ENCODE results near the gene CRTC1.

DNA sequence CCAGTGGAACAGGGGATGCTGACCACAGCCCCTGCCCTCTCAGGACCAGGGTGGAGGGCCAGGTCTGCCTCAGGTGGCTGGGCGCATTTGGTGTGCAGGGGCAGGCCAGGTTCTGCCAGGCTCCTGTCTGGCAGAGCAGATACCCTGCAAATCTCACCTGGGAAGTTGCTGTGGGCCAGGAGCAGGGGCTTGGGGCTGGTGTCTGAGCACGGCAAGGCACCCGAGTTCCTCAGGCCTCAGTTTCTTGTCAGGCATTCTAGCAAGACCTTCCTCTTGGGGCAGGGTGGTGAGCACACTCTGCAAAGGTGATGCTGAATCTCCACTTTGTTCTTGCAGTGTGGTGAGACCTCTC lies 1.1 kb downstream of the CRTC1 start:
- no peak for TF ChIP-seq EZH2 (IDR thresholded peaks at IDR 0.05; ENCODE audit: borderline replicate concordance, low read length)
- TF ChIP-seq, protein P1, sequence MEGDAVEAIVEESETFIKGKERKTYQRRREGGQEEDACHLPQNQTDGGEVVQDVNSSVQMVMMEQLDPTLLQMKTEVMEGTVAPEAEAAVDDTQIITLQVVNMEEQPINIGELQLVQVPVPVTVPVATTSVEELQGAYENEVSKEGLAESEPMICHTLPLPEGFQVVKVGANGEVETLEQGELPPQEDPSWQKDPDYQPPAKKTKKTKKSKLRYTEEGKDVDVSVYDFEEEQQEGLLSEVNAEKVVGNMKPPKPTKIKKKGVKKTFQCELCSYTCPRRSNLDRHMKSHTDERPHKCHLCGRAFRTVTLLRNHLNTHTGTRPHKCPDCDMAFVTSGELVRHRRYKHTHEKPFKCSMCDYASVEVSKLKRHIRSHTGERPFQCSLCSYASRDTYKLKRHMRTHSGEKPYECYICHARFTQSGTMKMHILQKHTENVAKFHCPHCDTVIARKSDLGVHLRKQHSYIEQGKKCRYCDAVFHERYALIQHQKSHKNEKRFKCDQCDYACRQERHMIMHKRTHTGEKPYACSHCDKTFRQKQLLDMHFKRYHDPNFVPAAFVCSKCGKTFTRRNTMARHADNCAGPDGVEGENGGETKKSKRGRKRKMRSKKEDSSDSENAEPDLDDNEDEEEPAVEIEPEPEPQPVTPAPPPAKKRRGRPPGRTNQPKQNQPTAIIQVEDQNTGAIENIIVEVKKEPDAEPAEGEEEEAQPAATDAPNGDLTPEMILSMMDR (conservative IDR thresholded peaks at IDR 0.05 in 1 of 2, IDR thresholded peaks at IDR 0.05 in 1 of 2; ENCODE audit: extremely low read depth in 1 of 2, insufficient read depth in 1 of 2, low read depth in 1 of 2, low read length in 2 of 2): no peak

Data from mammary epithelial cell (primary cell).